Activated B cell treated with CpG ODN at 0.5 μM for 24 hours (primary cell): Measurements from ENCODE around the gene FES. TPM values are rescaled to one million over a fixed set of nuclear protein-coding genes. Genes with fewer than 3 reads are reported as not detected.
A peak's percentile ranks its signal among the peaks of the same experiment; 100 is the strongest.

Source experiments
- ATAC-seq: fragments of 200-7000 bp; cut with Tn5 transposase; one replicate; pipeline ENCODE4 v1.10.0; 2021; ENCODE audit warnings: low read depth, mild to moderate bottlenecking, moderate library complexity
- CTCF ChIA-PET: fragments of 350-600 bp; sonication (Branson Sonifier 250); formaldehyde crosslinking; loops from one replicate; lab custom pipeline; 2021; ENCODE audit warnings: antibody characterized with exemption; lab: Charles Lee
- POLR2A ChIA-PET: fragments of 350-600 bp; sonication (Branson Sonifier 250); formaldehyde crosslinking; loops from one replicate; lab custom pipeline; 2021; ENCODE audit warnings: antibody characterized with exemption; lab: Charles Lee
- DNase-seq: peaks from one replicate; pipeline ENCODE4 v3.0.0; 2022
- H3K27ac Mint-ChIP-seq: one replicate; pipeline ENCODE4 v1.8.0; 2020; ENCODE audit warnings: mixed read lengths
- H3K27me3 Mint-ChIP-seq: one replicate; pipeline ENCODE4 v1.8.0; 2021; ENCODE audit warnings: mixed read lengths
- H3K36me3 Mint-ChIP-seq: one replicate; pipeline ENCODE4 v1.8.0; 2021; ENCODE audit warnings: low read depth, mixed read lengths
- H3K4me1 Mint-ChIP-seq: one replicate; pipeline ENCODE4 v1.8.0; 2021; ENCODE audit warnings: mixed read lengths
- H3K4me3 Mint-ChIP-seq: one replicate; pipeline ENCODE4 v1.8.0; 2020; ENCODE audit warnings: mild to moderate bottlenecking, mixed read lengths
- H3K9me3 Mint-ChIP-seq: one replicate; pipeline ENCODE4 v1.8.0; 2020; ENCODE audit warnings: mixed read lengths
- CTCF ChIP-seq: fragments of 200-600 bp; IDR thresholded peaks from one replicate; pipeline ENCODE4 v1.8.0; 2022; ENCODE audit warnings: antibody characterized with exemption, mild to moderate bottlenecking
- intact Hi-C: fragments of 100-400 bp; cut with micrococcal nuclease; formaldehyde crosslinking; loops from one replicate; pipeline ENCODE4 v1.15.1; 2024
- total RNA-seq: library from RNA; stranded (reverse); gene quantifications from 2 replicates; pipeline ENCODE4 v1.2.3, GENCODE V29; 2022

The FES gene
- total RNA-seq, 1 donor from 2014 or later, result 27.4 TPM

- no peak for DNase-seq
- no peak for TF ChIP-seq CTCF
- Mint-ChIP-seq H3K27me3 (no peaks in the 10 kb centered on the region), H3K4me1 (peaks cover 43% of the 10 kb centered on the region), H3K27ac (peak overlapping the region; percentile 86), H3K4me3 (peak overlapping the region; percentile 90), H3K36me3 (peaks cover 3% of the 10 kb centered on the region), H3K9me3 (no peaks in the 10 kb centered on the region)
- ChIA-PET POLR2A (interaction anchor here (0.9 to 4.6 kb wide), 15 partner anchors 14 to 153 kb away, joined by 3 to 35 read pairs (median 5); partner anchors contain the start of genes BLM, FES and MAN2A2), CTCF (interaction anchor here (0.9 to 2.0 kb wide), 4 partner anchors 16 to 52 kb away, joined by 3 to 10 read pairs (median 5); no protein-coding TSS in a partner anchor)
- ATAC-seq, result peak; percentile 12
- intact Hi-C loops, result loop anchor here (2.0 to 5.0 kb wide), 2 partner anchors 26 to 153 kb away; partner anchors contain the start of gene BLM
These were observed 13.8 kb upstream of the FES start for GRCh38 chr15:90870354-90871138.

- DNase-seq (peak; percentile 55), ATAC-seq (peak; percentile 29)
- Mint-ChIP-seq H3K9me3 (no peaks in the 10 kb centered on the region), H3K36me3 (peaks cover 4% of the 10 kb centered on the region), H3K27me3 (no peaks in the 10 kb centered on the region), H3K27ac (peak overlapping the region; percentile 86), H3K4me1 (peaks cover 40% of the 10 kb centered on the region), H3K4me3 (peak overlapping the region; percentile 90)
- CTCF ChIA-PET, result interaction anchor here (0.9 to 2.0 kb wide), 4 partner anchors 15 to 53 kb away, joined by 3 to 10 read pairs (median 5); no protein-coding TSS in a partner anchor
- no peak for TF ChIP-seq CTCF
- intact Hi-C loops, result loop anchor here (2.0 to 5.0 kb wide), 2 partner anchors 26 to 154 kb away; partner anchors contain the start of gene BLM
- POLR2A ChIA-PET, result interaction anchor here (0.6 to 4.6 kb wide), 21 partner anchors 13 to 173 kb away, joined by 3 to 35 read pairs (median 5); partner anchors contain the start of genes BLM, FES, MAN2A2 and UNC45A
These were observed 13.1 kb upstream of the FES start for GRCh38 chr15:90871139-90871715.

DNA sequence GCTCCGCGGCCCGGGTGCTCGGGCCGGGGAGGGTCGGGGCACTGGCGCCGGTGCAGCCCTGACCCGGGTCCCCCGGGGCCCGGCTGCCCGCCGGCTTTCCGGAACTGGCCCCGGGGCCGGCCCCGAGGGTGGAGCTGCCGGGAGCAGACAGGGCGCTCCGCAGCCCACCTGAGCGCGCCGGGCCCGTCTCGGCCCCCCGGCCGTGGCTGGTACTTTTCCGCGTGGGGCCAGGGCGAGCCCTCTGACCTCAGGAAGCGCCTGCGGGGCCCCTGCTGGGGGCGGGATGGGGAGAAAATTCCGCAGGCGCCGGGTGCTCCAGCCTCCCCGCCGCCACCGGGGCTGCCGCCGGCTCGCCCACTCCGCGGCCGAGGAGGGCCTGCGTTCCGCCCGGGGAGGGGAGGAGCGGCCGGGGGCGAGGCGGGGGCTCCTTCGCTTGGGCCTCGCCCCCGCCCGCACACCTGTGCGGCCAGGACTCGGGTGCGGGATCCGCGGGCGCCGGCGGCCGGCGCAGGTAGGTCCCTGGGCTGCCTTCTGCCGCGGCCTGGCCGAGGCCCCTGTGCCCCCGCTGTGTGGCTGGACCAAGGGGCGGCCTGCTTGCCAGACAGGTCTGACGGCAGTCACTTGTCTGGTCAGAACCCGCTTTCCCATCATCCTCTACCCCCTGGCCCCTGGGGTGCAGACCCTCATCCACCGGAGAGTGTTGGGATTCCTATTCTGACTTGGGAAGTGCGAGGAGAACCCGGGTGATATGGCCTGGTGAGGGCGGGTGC lies 12.4 kb upstream of the FES start:
- no peaks in the 10 kb centered on the region for H3K9me3 Mint-ChIP-seq
- peaks cover 42% of the 10 kb centered on the region for H3K4me1 Mint-ChIP-seq
- peak overlapping the region; percentile 82 for H3K4me3 Mint-ChIP-seq
- POLR2A ChIA-PET, result interaction anchor here (0.6 to 4.6 kb wide), 18 partner anchors 13 to 173 kb away, joined by 3 to 35 read pairs (median 4); partner anchors contain the start of genes BLM, MAN2A2 and UNC45A
- no peaks in the 10 kb centered on the region for H3K27me3 Mint-ChIP-seq
- CTCF ChIA-PET, result interaction anchor here (1.4 to 2.0 kb wide), 3 partner anchors 14 to 54 kb away, joined by 3 to 10 read pairs (median 7); no protein-coding TSS in a partner anchor
- ATAC-seq (peak; percentile 33), DNase-seq (no peak)
- peak overlapping the region; percentile 68 for H3K27ac Mint-ChIP-seq
- intact Hi-C loops, result loop anchor here (1.0 to 5.0 kb wide), 4 partner anchors 12 to 155 kb away; partner anchors contain the start of genes BLM and FES
- TF ChIP-seq CTCF, result no peak
- peaks cover 11% of the 10 kb centered on the region for H3K36me3 Mint-ChIP-seq

DNA sequence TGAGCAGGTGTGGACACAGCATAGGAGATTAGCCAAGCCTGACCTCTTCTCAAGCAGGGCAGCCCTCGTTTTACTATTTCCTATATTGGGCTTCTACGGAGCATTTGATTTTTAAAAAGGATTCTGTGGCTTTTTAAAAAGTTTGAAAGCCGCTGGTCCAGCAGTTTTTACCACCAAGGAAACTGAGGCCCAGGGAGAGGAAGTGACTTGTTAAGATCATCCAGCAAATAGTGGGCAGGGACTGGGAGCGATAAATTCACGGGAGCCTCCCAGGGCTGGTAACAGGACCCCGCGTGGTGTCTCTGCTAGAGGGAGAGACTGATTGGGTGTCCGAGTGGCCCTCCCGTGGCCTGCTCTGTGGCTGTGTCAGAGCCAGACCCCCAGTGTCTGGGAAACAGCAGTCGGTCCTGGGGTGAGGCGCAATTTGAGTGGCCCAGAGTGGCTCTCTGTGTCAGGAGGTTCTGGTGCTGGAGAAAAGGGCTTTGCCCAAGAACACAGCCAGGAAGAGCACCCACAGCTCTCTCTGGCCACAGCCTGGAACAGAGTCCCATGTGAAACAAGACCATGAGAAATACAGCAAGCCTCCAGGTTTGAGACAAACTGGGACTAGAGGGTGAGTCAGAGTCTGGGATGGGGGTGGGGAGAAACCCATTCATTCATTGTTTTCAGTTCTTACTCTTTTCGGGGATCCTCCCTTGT lies 11.7 kb upstream of the FES start:
- Mint-ChIP-seq H3K36me3 (peaks cover 18% of the 10 kb centered on the region), H3K9me3 (no peaks in the 10 kb centered on the region), H3K27me3 (no peaks in the 10 kb centered on the region), H3K4me3 (peak overlapping the region; percentile 82), H3K27ac (peak overlapping the region; percentile 68), H3K4me1 (peaks cover 42% of the 10 kb centered on the region)
- ATAC-seq (peak; percentile 16), DNase-seq (no peak)
- ChIA-PET POLR2A (interaction anchor here (0.5 to 4.6 kb wide), 3 partner anchors 31 to 218 kb away, joined by 4 to 20 read pairs (median 8); partner anchors contain the start of gene MAN2A2), CTCF (interaction anchor here (0.8 kb wide), 1 partner anchor 13 kb away, joined by 3 read pairs; no protein-coding TSS in a partner anchor)
- TF ChIP-seq CTCF, result no peak
- intact Hi-C loops, result loop anchor here (1.0 to 5.0 kb wide), 3 partner anchors 12 to 155 kb away; partner anchors contain the start of genes BLM and FES
